Activated T-helper 2 cell treated with anti-CD3 and anti-CD28 coated beads, Interferon-gamma antibody, Interleukin-2, Interleukin-4, amounts not matched to agents 10 μg/mL and 5 μg/mL and 100 μg/mL, durations not matched to agents 14 hours and 24 hours and 36 hours (primary cell): ENCODE measurements around the gene ARPC1A. TPM values are rescaled to one million over a fixed set of nuclear protein-coding genes. Genes with fewer than 3 reads are reported as not detected.
A peak's percentile ranks its signal among the peaks of the same experiment; 100 is the strongest.
"Not testable (repeated sequence)": the region's sequence is repeated elsewhere in the genome, so short reads cannot be mapped to it uniquely, and the experiment has no call there.

Experiments
- DNase-seq: peaks from one replicate; pipeline ENCODE4 v3.0.0; 2021; ENCODE audit warnings: low spot score
- H3K27ac Mint-ChIP-seq: one replicate; pipeline ENCODE4 v1.8.0; 2021; ENCODE audit warnings: mixed read lengths
- H3K27me3 Mint-ChIP-seq: one replicate; pipeline ENCODE4 v1.8.0; 2021; ENCODE audit warnings: low read depth, mixed read lengths
- H3K36me3 Mint-ChIP-seq: one replicate; pipeline ENCODE4 v1.8.0; 2021; ENCODE audit warnings: low read depth, mixed read lengths
- H3K4me1 Mint-ChIP-seq: one replicate; pipeline ENCODE4 v1.8.0; 2021; ENCODE audit warnings: low read depth, mixed read lengths
- H3K4me3 Mint-ChIP-seq: one replicate; pipeline ENCODE4 v1.8.0; 2021; ENCODE audit warnings: low read depth, mild to moderate bottlenecking, moderate library complexity, mixed read lengths
- H3K9me3 Mint-ChIP-seq: one replicate; pipeline ENCODE4 v1.8.0; 2021; ENCODE audit warnings: mixed read lengths
- intact Hi-C: fragments of 100-400 bp; cut with micrococcal nuclease; formaldehyde crosslinking; loops from one replicate; pipeline ENCODE4 v1.15.1; 2023
- total RNA-seq: library from RNA; stranded (reverse); gene quantifications from 2 replicates; pipeline ENCODE4 v1.2.3, GENCODE V29; 2022

The ARPC1A gene
- total RNA-seq, 1 donor from 2014 or later: 79.8 TPM

- DNase-seq: no peak
- no peaks in the 10 kb centered on the region for H3K27me3 Mint-ChIP-seq
- intact Hi-C loops: no loop called here
- peak overlapping the region; percentile 82 for H3K4me3 Mint-ChIP-seq
- peaks cover 40% of the 10 kb centered on the region for H3K4me1 Mint-ChIP-seq
- H3K27ac Mint-ChIP-seq: peak overlapping the region; percentile 90
- H3K36me3 Mint-ChIP-seq: peaks cover 53% of the 10 kb centered on the region
- H3K9me3 Mint-ChIP-seq: no peaks in the 10 kb centered on the region
Observed at GRCh38 chr7:99379043-99379577, 53.4 kb downstream of the ARPC1A start.

DNA sequence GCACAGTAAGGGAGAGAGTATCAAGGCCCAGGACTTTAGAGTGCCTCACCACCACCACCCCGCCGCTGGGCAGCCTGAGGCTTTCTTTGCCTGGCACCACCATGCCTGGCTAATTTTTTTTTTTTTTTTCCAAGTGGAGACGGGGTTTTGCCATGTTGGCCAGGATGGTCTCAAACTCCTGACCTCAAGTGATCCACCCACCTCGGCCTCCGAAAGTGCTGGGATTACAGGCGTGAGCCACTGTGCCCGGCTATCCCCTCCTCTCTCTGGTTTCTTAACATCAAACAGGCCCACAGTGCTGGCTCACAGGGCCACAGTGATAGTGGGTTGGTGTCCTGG lies 54.0 kb downstream of the ARPC1A start:
- peaks cover 53% of the 10 kb centered on the region for H3K36me3 Mint-ChIP-seq
- peaks cover 40% of the 10 kb centered on the region for H3K4me1 Mint-ChIP-seq
- peak overlapping the region; percentile 90 for H3K27ac Mint-ChIP-seq
- H3K9me3 Mint-ChIP-seq, DNase-seq, H3K27me3 Mint-ChIP-seq: not testable (repeated sequence)
- H3K4me3 Mint-ChIP-seq: peak overlapping the region; percentile 82
- intact Hi-C loops: loop anchor here (2.0 kb wide), 2 partner anchors 49 to 59 kb away; partner anchors contain the start of genes CPSF4 and PTCD1

DNA sequence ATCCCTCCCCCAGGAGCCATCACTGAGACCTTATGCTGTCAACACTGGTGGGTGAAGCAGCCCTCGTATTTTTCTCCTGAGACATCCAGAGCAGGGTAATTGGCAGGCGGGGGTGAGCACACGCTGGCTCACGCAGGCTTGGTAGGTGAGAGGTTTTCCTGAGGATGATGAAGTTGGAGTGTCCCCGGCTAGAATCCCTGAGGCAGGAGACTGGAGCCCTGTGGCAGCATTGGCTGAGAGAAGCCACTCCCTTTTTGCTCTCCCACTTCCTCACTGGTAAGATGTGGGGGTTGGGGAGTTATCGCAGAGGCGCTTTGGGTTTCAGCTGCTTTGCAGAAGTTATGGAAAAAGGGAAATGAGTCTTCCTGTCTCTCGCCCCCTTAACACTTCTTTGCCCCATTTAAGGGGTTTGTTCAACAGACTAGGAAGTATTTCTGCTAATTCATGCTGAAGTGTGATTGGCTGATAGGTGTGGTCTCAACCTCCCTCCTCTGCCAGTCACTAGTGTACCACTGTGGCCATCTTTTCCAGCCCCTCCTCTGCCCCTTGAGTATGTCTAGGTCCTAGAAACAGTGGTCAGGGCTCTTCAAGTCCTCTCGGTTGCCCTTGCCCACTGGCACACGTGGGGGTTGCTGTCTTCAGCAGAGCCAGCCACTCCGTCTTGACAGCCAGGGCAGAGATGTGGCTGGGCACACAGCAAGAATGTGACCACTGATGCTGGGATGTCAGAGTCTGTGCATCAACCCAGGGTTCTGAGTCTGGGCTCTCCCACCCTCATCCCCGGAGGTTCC lies 54.5 kb downstream of the ARPC1A start:
- Mint-ChIP-seq H3K4me1 (peaks cover 40% of the 10 kb centered on the region), H3K36me3 (peaks cover 53% of the 10 kb centered on the region)

GRCh38 chr7:99380823-99381663 lies 55.3 kb downstream of the ARPC1A start:
- peak; percentile 85 for DNase-seq
- Mint-ChIP-seq H3K9me3 (no peaks in the 10 kb centered on the region), H3K4me3 (peak overlapping the region; percentile 82), H3K36me3 (peaks cover 55% of the 10 kb centered on the region), H3K27ac (peak overlapping the region; percentile 90), H3K4me1 (peaks cover 40% of the 10 kb centered on the region), H3K27me3 (no peaks in the 10 kb centered on the region)
- intact Hi-C loops: loop anchor here (1.0 to 2.0 kb wide), 3 partner anchors 27 to 58 kb away; partner anchors contain the start of genes BUD31, CPSF4, PDAP1 and PTCD1

More for the DNA sequence above, 54.5 kb downstream of the ARPC1A start:
- no peak for DNase-seq
- Mint-ChIP-seq H3K4me3 (peak overlapping the region; percentile 82), H3K27ac (peak overlapping the region; percentile 90), H3K9me3 (no peaks in the 10 kb centered on the region), H3K27me3 (no peaks in the 10 kb centered on the region)
- intact Hi-C loops: loop anchor here (2.0 kb wide), 2 partner anchors 49 to 59 kb away; partner anchors contain the start of genes CPSF4 and PTCD1

GRCh38 chr7:99381664-99382075 lies 56.0 kb downstream of the ARPC1A start:
- peaks cover 60% of the 10 kb centered on the region for H3K36me3 Mint-ChIP-seq

DNA sequence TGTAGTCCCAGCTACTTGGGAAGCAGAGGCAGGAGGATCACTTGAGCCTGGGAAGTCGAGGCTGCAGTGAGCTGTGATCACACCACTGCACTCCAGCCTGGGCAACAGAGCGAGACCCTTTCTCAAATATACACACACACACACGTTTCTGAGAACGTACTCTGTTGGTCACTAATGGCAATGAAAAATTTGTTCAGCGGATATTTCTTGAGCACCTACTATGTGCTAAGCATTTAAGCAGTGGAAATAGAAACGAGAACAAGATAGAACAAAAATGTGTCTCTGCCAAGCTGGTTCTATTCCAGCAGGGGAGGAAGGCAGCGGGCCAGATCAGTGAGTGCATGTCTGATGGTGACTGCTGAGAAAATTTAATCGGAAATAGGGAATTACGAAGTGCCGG lies 57.5 kb downstream of the ARPC1A start:
- intact Hi-C loops: no loop called here

More at GRCh38 chr7:99381664-99382075, 56.0 kb downstream of the ARPC1A start:
- Mint-ChIP-seq H3K27me3 (no peaks in the 10 kb centered on the region), H3K27ac (peak overlapping the region; percentile 90), H3K4me3 (peak overlapping the region; percentile 82), H3K4me1 (peaks cover 39% of the 10 kb centered on the region), H3K9me3 (no peaks in the 10 kb centered on the region)
- DNase-seq: no peak
- intact Hi-C loops: loop anchor here (1.0 to 2.0 kb wide), 3 partner anchors 27 to 57 kb away; partner anchors contain the start of genes BUD31, CPSF4, PDAP1 and PTCD1

GRCh38 chr7:99383791-99384370 lies 58.2 kb downstream of the ARPC1A start:
- H3K4me3 Mint-ChIP-seq: no peak overlapping the region
- H3K27me3 Mint-ChIP-seq: no peaks in the 10 kb centered on the region
- peaks cover 61% of the 10 kb centered on the region for H3K36me3 Mint-ChIP-seq
- H3K9me3 Mint-ChIP-seq: no peaks in the 10 kb centered on the region
- intact Hi-C loops: no loop called here
- no peak for DNase-seq
- H3K27ac Mint-ChIP-seq: peak overlapping the region; percentile 76
- peaks cover 31% of the 10 kb centered on the region for H3K4me1 Mint-ChIP-seq

More for the DNA sequence above, 57.5 kb downstream of the ARPC1A start:
- H3K4me1 Mint-ChIP-seq: peaks cover 31% of the 10 kb centered on the region
- peak overlapping the region; percentile 76 for H3K27ac Mint-ChIP-seq
- H3K4me3 Mint-ChIP-seq: no peak overlapping the region
- DNase-seq: no peak
- H3K36me3 Mint-ChIP-seq: peaks cover 59% of the 10 kb centered on the region
- H3K9me3 Mint-ChIP-seq: no peaks in the 10 kb centered on the region
- no peaks in the 10 kb centered on the region for H3K27me3 Mint-ChIP-seq

DNA sequence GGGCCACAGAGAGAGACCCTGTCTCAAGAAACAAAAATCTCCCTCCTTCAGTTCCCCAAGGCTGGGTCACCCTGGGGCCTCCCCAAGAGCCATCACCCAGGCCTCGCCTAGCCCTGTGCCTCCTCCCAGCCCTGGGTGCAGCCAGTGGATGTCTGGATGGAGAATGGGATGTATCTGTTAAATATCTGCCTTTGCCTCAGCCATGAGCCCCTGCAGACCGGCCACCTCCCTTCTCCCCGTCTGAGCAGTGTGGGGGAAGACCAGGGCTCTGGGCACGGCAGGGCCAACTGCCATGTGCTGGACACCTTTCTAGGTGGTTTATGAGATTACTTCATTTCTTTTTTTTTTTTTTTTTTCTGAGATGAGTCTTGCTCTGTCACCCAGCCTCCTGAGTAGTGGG lies 58.8 kb downstream of the ARPC1A start:
- Mint-ChIP-seq H3K9me3 (no peaks in the 10 kb centered on the region), H3K4me1 (peaks cover 25% of the 10 kb centered on the region), H3K4me3 (no peak overlapping the region), H3K27ac (peak overlapping the region; percentile 28), H3K36me3 (peaks cover 62% of the 10 kb centered on the region), H3K27me3 (no peaks in the 10 kb centered on the region)
- no peak for DNase-seq
- intact Hi-C loops: no loop called here

DNA sequence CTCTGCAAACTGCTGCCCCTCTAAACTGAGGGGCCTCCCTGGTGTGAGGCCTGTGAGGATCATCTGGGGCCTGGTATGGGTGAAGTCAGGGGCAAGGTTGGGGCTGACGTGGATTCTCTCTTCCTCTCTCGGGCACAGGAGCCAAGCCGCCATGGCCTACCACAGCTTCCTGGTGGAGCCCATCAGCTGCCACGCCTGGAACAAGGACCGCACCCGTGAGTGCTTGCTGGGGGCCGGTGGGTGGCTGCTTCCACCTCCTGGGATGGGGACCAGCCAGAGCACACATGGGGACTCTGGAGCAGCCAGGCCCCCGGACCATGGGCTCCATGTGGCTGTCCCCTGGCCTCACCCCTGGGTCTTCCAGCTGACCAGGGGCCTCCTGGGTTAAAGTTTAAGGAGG lies 59.9 kb downstream of the ARPC1A start:
- Mint-ChIP-seq H3K27ac (no peak overlapping the region), H3K27me3 (no peaks in the 10 kb centered on the region), H3K4me3 (no peak overlapping the region), H3K4me1 (peaks cover 16% of the 10 kb centered on the region), H3K36me3 (peaks cover 58% of the 10 kb centered on the region), H3K9me3 (no peaks in the 10 kb centered on the region)
- intact Hi-C loops: no loop called here
- no peak for DNase-seq

DNA sequence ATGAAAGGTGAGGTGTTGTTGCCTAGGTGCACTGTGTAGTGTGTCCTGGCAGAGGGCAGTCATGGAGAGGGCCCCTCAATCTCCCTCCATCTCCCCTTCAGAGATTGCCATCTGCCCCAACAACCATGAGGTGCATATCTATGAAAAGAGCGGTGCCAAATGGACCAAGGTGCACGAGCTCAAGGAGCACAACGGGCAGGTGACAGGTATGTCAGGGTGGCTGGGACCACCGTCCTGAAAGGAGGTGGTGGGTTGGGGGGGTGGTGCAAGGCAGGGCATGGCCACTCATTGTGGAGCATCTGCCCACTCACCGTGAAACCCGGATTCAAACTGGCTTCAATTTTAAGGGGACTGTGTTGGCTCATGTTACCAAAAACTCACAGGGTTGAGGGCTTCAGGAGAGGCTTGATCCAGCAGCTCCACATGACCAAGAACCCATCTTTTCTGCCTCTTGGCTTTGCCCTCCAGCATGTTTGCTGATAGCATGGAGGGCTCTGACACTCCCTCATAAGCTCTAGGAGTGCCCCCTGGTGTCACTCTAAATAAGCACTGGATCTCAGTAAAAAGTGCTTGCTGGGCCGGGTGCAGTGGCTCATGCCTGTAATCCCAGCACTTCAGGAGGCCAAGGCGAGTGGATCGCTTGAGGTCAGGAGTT lies 61.0 kb downstream of the ARPC1A start:
- Mint-ChIP-seq H3K36me3 (peaks cover 60% of the 10 kb centered on the region), H3K27me3 (no peaks in the 10 kb centered on the region), H3K4me1 (peaks cover 9% of the 10 kb centered on the region), H3K4me3 (no peak overlapping the region), H3K9me3 (no peaks in the 10 kb centered on the region), H3K27ac (peak overlapping the region; percentile 50)
- intact Hi-C loops: no loop called here
- no peak for DNase-seq

DNA sequence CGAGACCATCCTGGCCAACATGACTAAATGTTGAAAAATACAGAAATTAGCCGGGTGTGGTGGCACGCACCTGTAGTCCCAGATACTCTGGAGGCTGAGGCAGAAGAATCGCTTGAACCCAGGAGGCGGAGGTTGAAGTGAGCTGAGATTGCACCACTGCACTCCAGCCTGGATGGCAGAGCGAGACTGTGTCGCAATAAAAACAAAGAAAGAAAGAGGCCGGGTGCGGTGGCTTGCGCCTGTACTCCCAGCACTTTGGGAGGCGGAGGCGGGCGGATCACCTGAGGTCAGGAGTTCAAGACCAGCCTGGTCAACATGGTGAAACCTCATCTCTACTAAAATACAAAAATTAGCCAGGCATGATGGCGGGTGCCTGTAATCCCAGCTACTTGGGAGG lies 61.5 kb downstream of the ARPC1A start:
- peaks cover 12% of the 10 kb centered on the region for H3K4me1 Mint-ChIP-seq
- intact Hi-C loops, H3K9me3 Mint-ChIP-seq, DNase-seq, H3K27me3 Mint-ChIP-seq, H3K4me3 Mint-ChIP-seq: not testable (repeated sequence)
- peaks cover 64% of the 10 kb centered on the region for H3K36me3 Mint-ChIP-seq
- peak overlapping the region; percentile 50 for H3K27ac Mint-ChIP-seq

DNA sequence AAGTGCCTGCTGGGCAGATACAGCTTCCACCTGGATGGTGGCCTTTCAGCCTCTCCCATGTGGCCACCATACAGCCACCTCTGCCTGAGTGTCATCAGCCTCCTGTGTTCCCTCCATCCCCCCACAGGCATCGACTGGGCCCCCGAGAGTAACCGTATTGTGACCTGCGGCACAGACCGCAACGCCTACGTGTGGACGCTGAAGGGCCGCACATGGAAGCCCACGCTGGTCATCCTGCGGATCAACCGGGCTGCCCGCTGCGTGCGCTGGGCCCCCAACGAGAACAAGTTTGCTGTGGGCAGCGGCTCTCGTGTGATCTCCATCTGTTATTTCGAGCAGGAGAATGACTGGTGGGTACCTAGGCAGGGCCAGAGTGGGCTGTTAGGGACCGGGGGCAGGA lies 62.2 kb downstream of the ARPC1A start:
- Mint-ChIP-seq H3K27ac (no peak overlapping the region), H3K36me3 (peaks cover 69% of the 10 kb centered on the region), H3K9me3 (no peaks in the 10 kb centered on the region), H3K4me1 (peaks cover 12% of the 10 kb centered on the region), H3K27me3 (no peaks in the 10 kb centered on the region), H3K4me3 (no peak overlapping the region)
- intact Hi-C loops: no loop called here
- no peak for DNase-seq
